ENCODE results near the gene MNAT1. TPM values are rescaled to one million over a fixed set of nuclear protein-coding genes. Genes with fewer than 3 reads are reported as not detected.

MNAT1 gene
- polyA plus RNA-seq (2012; ENCODE audit: insufficient read depth, insufficient read length, low read depth) = 46.3 TPM

DNA sequence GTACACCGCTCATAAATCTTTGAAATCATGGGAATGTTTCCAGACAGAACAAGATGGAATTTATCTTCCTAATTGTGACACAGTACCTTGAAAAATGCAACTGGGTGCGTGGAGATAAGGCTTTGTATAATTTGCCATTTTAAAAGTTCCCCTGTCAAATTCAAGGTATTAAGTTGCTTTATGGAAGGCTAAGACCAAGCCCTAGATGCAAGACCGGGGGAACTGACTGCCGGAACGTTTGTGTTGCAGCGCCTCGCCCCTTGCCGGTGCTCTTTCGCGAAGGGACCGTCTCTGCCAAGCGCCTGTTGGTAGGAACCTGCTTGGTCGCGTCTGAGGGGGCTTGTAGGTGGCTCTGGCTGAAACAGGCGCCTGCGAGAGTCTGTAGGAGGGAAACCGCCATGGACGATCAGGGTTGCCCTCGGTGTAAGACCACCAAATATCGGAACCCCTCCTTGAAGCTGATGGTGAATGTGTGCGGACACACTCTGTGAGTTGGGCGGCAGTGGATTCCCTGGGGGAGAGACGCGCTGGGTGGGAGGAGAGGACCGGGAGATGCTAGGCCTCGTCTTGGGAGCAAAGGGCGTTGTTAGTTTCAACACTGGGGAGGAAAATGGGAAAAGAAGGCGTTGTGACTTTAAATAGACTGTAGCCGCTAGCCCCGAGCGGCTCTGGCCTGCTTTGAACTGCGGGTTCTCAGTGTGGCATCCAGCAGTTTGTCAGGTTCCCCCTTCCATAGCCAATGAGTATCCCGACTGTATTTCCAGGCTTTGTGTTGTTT, at the start of gene MNAT1:
Gene MNAT1, plus strand, starts transcription at position 297 of the 778 bp plus-strand sequence. Its CDS starts 102 bp downstream, at position 399.
- TF ChIP-seq, protein P1, sequence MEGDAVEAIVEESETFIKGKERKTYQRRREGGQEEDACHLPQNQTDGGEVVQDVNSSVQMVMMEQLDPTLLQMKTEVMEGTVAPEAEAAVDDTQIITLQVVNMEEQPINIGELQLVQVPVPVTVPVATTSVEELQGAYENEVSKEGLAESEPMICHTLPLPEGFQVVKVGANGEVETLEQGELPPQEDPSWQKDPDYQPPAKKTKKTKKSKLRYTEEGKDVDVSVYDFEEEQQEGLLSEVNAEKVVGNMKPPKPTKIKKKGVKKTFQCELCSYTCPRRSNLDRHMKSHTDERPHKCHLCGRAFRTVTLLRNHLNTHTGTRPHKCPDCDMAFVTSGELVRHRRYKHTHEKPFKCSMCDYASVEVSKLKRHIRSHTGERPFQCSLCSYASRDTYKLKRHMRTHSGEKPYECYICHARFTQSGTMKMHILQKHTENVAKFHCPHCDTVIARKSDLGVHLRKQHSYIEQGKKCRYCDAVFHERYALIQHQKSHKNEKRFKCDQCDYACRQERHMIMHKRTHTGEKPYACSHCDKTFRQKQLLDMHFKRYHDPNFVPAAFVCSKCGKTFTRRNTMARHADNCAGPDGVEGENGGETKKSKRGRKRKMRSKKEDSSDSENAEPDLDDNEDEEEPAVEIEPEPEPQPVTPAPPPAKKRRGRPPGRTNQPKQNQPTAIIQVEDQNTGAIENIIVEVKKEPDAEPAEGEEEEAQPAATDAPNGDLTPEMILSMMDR (IDR thresholded peaks at IDR 0.05; ENCODE audit: low read depth, low read length) = peak; percentile 17; the same call in 1 of the 2 replicates
- H3K9me3 ChIP-seq = no peaks in the 10 kb centered on the region
- 0 out of 2 replicates have a peak, but pooled peaks cover 3% of the 10 kb centered on the region for H3K27me3 ChIP-seq
- no peaks in the 10 kb centered on the region for H3K4me1 ChIP-seq
- peak within 1 kb of the TSS; percentile 99 for H3K4me3 ChIP-seq (ENCODE audit: low read depth, low read length)
- peak; percentile 86 for DNase-seq
- no peaks in the 10 kb centered on the region for H3K36me3 ChIP-seq

DNA sequence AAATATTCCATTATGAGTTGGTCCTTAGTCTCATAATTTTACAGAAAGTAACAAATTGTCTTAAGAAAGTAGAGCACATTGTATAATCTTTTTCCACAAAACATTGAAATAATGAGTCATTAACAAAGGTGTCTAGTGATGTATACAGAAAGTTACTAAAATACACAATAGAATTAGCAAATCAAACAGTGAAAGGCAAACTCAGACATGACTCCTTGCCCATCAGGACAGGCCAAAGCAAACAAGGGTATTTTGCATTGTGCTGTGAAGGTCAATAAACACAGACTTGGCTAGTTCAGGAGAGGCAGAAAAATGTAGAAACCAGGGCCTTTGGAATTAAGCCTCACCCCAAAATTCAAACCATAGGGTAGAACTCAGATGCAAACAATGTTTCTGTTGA, 47.7 kb upstream of the MNAT1 start:
- Histone ChIP-seq H3K27me3 (no peaks in the 10 kb centered on the region), H3K4me3 (ENCODE audit: low read depth, low read length) (no peak overlapping the region), H3K36me3 (no peaks in the 10 kb centered on the region), H3K9me3 (no peaks in the 10 kb centered on the region; the same call in 1 of the 2 replicates), H3K4me1 (no peaks in the 10 kb centered on the region)
- TF ChIP-seq, protein P1 (IDR thresholded peaks at IDR 0.05; ENCODE audit: low read depth, low read length) = no peak
- DNase-seq = no peak

- no peak for DNase-seq
- TF ChIP-seq, protein P1 (IDR thresholded peaks at IDR 0.05; ENCODE audit: low read depth, low read length) = no peak
- H3K27me3 ChIP-seq = peaks cover 4% of the 10 kb centered on the region
- H3K36me3 ChIP-seq = no peaks in the 10 kb centered on the region
- no peaks in the 10 kb centered on the region; the same call in 1 of the 2 replicates for H3K9me3 ChIP-seq
- H3K4me3 ChIP-seq (ENCODE audit: low read depth, low read length) = no peak overlapping the region
- H3K4me1 ChIP-seq = no peaks in the 10 kb centered on the region
Observed at GRCh38 chr14:60691383-60692113, 43.0 kb upstream of the MNAT1 start.

- no peak for DNase-seq
- TF ChIP-seq, protein P1 (IDR thresholded peaks at IDR 0.05; ENCODE audit: low read depth, low read length) = no peak
- Histone ChIP-seq H3K27me3 (peaks cover 4% of the 10 kb centered on the region), H3K4me1 (no peaks in the 10 kb centered on the region), H3K36me3 (no peaks in the 10 kb centered on the region), H3K9me3 (no peaks in the 10 kb centered on the region), H3K4me3 (ENCODE audit: low read depth, low read length) (no peak overlapping the region)
Observed at GRCh38 chr14:60695327-60695726, 39.2 kb upstream of the MNAT1 start.

DNA sequence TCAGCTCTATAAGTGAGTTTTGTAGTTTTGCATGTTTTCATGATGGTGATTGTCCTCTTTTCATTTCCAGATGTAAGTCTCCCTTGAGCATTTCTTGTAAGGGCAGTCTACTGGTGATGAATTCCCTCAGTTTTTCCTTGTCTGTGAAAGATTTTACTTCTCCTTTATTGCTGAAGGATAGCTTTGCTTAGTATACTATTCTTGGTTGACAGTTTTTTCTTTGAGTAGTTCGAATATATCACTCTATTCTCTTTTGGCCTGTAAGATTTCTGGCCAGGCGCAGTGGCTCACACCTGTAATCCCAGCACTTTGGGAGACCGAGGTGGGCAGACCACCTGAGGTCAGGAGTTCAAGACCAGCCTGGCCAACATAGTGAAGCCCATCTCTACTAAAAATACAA, 34.0 kb upstream of the MNAT1 start:
- H3K4me1 ChIP-seq = no peaks in the 10 kb centered on the region
- no peaks in the 10 kb centered on the region for H3K9me3 ChIP-seq
- no peak overlapping the region for H3K4me3 ChIP-seq (ENCODE audit: low read depth, low read length)
- H3K27me3 ChIP-seq = peaks cover 3% of the 10 kb centered on the region
- no peaks in the 10 kb centered on the region for H3K36me3 ChIP-seq
- TF ChIP-seq, protein P1 (IDR thresholded peaks at IDR 0.05; ENCODE audit: low read depth, low read length) = no peak
- DNase-seq = no peak

Measured in BE2C (cell line).